LNCAP (cell line): ENCODE data around the gene TNK1.

Experiments used
- CTCF ChIP-seq: fragments of 450-650 bp; IDR thresholded peaks from 2 replicates; pipeline ENCODE4 v1.5.1; 2017; ENCODE audit warnings: mild to moderate bottlenecking

The TNK1 gene

GRCh38 chr17:7380855-7381683 lies at the start of gene TNK1:
Gene TNK1 (plus strand): TSS chr17:7381089. CDS start chr17:7382927, 1,838 bp downstream.
- TF ChIP-seq CTCF: no peak

- TF ChIP-seq CTCF: no peak
These were observed 48.8 kb upstream of the TNK1 start for GRCh38 chr17:7332111-7332510.

GRCh38 chr17:7334938-7335538 lies 45.9 kb upstream of the TNK1 start:
- no peak for TF ChIP-seq CTCF

- TF ChIP-seq CTCF: no peak
These were observed 44.4 kb upstream of the TNK1 start, which contains the start of gene ACAP1 for GRCh38 chr17:7336240-7337175. Gene ACAP1 (plus strand): TSS chr17:7336529. CDS start chr17:7336735, 206 bp downstream.

GRCh38 chr17:7340179-7340578 lies 40.7 kb upstream of the TNK1 start:
- no peak for TF ChIP-seq CTCF

GRCh38 chr17:7341842-7342241 lies 39.0 kb upstream of the TNK1 start:
- TF ChIP-seq CTCF: no peak

- no peak for TF ChIP-seq CTCF
These were observed 37.6 kb upstream of the TNK1 start for GRCh38 chr17:7343250-7343649.
